Ovary (tissue), 9 donors: ENCODE data around the gene NFE2L1. TPM values are rescaled to one million over a fixed set of nuclear protein-coding genes. Genes with fewer than 3 reads are reported as not detected.
"Not testable (repeated sequence)": the region's sequence is repeated elsewhere in the genome, so short reads cannot be mapped to it uniquely, and the experiment has no call there.

Source experiments
- DNase-seq, 5 donors: peaks; one replicate each; pipeline ENCODE4 v3.0.0-alpha.2; 2019 to 2020
- H3K27ac ChIP-seq, 2 donors: fragments of 200-600 bp; one replicate each; pipeline versions ENCODE4 v1.5.1 to v1.8.0; 2019 to 2022
- H3K27me3 ChIP-seq: fragments of 200-600 bp; one replicate; pipeline ENCODE4 v1.8.0; 2022
- H3K36me3 ChIP-seq: fragments of 200-600 bp; sonication (generic); one replicate; pipeline ENCODE4 v1.5.1; 2019
- H3K4me1 ChIP-seq: one replicate; pipeline ENCODE4 v1.8.1; 2013; ENCODE audit warnings: mild to moderate bottlenecking, moderate library complexity; ENCODE audit not compliant: insufficient read depth
- H3K4me3 ChIP-seq: fragments of 200-600 bp; sonication (generic); one replicate; pipeline ENCODE4 v1.5.1; 2017
- H3K9me3 ChIP-seq, 2 donors: fragments of 200-600 bp in 1 of 2; sonication (generic) in 1 of 2; one replicate each; pipeline versions ENCODE4 v1.5.1 to v1.8.1; 2013 to 2019; ENCODE audit warnings: mild to moderate bottlenecking in 1 of 2, moderate library complexity in 1 of 2
- EP300 ChIP-seq: sonication (generic); formaldehyde crosslinking; IDR thresholded peaks from one replicate; pipeline ENCODE4 v1.6.1; 2017; ENCODE audit warnings: antibody characterized with exemption
- POLR2A ChIP-seq: fragments of 450-650 bp; IDR thresholded peaks from one replicate; pipeline ENCODE4 v1.6.1; 2017; ENCODE audit warnings: antibody characterized with exemption, mild to moderate bottlenecking, moderate library complexity
- WGBS, 3 donors: extraction: QIAGEN DNeasy Blood & Tissue Kit in 1 of 3; methylation state at CpG; one replicate each; pipeline versions ENCODE4 v1.1.5 to v1.1.7; 2013 to 2017; 5-methylcytosine and 5-hydroxymethylcytosine counted together
- intact Hi-C, 4 donors: fragments of 100-400 bp; cut with DNase I; formaldehyde crosslinking; loops; one replicate each; pipeline versions ENCODE4 v1.11.0 to v1.15.1; 2022 to 2023
- polyA plus RNA-seq, 2 donors: library from polyadenylated mRNA; stranded (reverse); fragments of 200-250 nt in 1 of 2; fragments of 350-450 nt in 1 of 2; fragmentation: Illumina TruSeq in 1 of 2; extraction: RNeasy Lipid Tissue Mini Kit (QIAGEN cat#74804) in 1 of 2; gene quantifications; one replicate each; pipeline ENCODE4 v1.2.3, GENCODE V29; 2013 to 2014
- total RNA-seq, 7 donors: library from RNA; depleted of rRNA in 2 of 7; stranded (reverse); fragments of >200 nt in 2 of 7; fragmentation: NEBNext Ultra II Directional in 3 of 7; extraction: Animal tissue kit (Norgen Biotek cat#: 25700) in 3 of 7; gene quantifications; one replicate each; pipeline versions ENCODE4 v1.1.0 to v1.2.4, GENCODE V29; 2016 to 2023
- TF ChIP-seq, protein P1 (sequence below), 3 donors: fragments of 450-650 bp in 2 of 3; fragments of 200-600 bp in 1 of 3; IDR thresholded peaks; one replicate each; pipeline versions ENCODE4 v1.5.1 to v1.8.0; 2016 to 2022; ENCODE audit warnings: antibody characterized with exemption in 3 of 3, mild to moderate bottlenecking in 1 of 3
- donor health status: DM: no; HTN: no; CAD: no; lungs with moderate emphysema.
- donor health status: DM: no; HTN: no; CAD: no.
- donor health status: Bipolar disorder and iron deficiency.
- donor health status: DM: yes; HTN: yes; CAD: no.
- donor health status: DM: no; HTN: no; CAD: no.
- donor health status: DM: yes; HTN: yes; CAD: no.

Gene NFE2L1
- total and polyA plus RNA-seq, 9 donors = 80.0 to 577 (median 165) TPM

DNA sequence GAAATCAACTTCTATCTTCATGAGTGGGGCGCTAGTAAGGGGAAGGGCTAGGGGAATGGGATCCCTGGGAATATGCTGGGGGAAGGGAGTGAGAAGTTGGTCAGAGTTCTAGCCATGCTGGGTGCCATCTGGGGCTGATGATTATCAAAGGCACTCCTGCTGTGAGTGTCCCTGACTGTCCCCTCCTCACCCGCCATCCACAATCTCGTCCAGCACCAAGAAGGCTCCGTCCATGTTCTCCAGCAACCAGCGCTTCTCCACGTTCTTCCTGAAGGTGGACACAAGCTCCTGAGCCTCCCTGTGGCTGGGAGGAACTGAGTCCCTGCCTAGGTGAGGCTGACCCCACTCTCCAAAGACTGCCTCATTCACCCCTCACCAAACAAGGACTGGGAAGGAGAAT lies 16.2 kb upstream of the NFE2L1 start:
- Histone ChIP-seq H3K36me3 (no peaks in the 10 kb centered on the region), H3K9me3 (no peaks in the 10 kb centered on the region), H3K4me3 (no peak overlapping the region), H3K4me1 (no peaks in the 10 kb centered on the region), H3K27me3 (no peaks in the 10 kb centered on the region), H3K27ac (no peak overlapping the region)
- intact Hi-C loops = no loop called here
- DNase-seq = peak in 1 of 5 donors; percentile 13
- 86 to 91% (median 89%) methylated on average over 6 of the region's 6 CpGs for WGBS, 3 donors
- no peak for TF ChIP-seq EP300
- TF ChIP-seq, protein P1, sequence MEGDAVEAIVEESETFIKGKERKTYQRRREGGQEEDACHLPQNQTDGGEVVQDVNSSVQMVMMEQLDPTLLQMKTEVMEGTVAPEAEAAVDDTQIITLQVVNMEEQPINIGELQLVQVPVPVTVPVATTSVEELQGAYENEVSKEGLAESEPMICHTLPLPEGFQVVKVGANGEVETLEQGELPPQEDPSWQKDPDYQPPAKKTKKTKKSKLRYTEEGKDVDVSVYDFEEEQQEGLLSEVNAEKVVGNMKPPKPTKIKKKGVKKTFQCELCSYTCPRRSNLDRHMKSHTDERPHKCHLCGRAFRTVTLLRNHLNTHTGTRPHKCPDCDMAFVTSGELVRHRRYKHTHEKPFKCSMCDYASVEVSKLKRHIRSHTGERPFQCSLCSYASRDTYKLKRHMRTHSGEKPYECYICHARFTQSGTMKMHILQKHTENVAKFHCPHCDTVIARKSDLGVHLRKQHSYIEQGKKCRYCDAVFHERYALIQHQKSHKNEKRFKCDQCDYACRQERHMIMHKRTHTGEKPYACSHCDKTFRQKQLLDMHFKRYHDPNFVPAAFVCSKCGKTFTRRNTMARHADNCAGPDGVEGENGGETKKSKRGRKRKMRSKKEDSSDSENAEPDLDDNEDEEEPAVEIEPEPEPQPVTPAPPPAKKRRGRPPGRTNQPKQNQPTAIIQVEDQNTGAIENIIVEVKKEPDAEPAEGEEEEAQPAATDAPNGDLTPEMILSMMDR (IDR thresholded peaks at IDR 0.05) = no peak

DNA sequence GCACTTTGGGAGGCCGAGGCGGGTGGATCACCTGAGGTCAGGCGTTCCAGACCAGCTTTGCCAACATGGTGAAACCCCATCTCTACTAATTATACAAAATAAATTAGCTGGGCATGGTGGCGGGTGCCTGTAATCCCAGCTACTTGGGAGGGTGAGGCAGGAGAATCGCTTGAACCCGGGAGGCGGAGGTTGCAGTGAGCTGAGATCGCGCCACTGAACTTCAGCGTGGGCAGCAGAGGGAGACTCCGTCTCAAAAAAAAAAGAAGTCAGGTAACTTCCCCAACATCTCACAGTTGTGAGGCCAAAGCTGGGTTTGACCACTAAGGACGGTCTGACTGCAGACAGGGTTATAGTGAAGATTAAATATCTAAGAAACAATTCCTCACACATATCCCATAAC lies 13.4 kb upstream of the NFE2L1 start:
- H3K36me3 ChIP-seq, DNase-seq, H3K27me3 ChIP-seq, H3K9me3 ChIP-seq, H3K27ac ChIP-seq, H3K4me3 ChIP-seq, intact Hi-C loops, H3K4me1 ChIP-seq: not testable (repeated sequence)
- 89 to 94% (median 93%) methylated on average over 12 of the region's 12 CpGs for WGBS, 3 donors

DNA sequence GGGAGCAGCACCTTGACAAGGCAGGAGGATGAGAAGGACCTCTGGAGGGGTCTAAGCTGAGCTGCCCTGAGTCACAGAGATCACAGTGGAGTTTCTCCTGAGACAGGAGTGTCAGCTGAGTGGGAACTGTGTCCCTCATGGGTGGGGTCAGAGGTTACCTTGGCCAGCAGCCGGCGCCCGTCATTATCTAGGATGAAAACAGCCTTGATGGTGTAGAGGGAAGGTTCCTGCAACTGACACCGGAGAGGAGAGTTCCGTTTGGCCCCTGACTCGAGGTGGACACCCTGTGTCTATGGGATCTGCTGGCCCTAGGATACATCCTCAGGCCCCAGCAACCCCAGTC lies 11.5 kb upstream of the NFE2L1 start:
- Histone ChIP-seq H3K4me3 (peak overlapping the region; percentile 49), H3K27me3 (no peaks in the 10 kb centered on the region)

DNA sequence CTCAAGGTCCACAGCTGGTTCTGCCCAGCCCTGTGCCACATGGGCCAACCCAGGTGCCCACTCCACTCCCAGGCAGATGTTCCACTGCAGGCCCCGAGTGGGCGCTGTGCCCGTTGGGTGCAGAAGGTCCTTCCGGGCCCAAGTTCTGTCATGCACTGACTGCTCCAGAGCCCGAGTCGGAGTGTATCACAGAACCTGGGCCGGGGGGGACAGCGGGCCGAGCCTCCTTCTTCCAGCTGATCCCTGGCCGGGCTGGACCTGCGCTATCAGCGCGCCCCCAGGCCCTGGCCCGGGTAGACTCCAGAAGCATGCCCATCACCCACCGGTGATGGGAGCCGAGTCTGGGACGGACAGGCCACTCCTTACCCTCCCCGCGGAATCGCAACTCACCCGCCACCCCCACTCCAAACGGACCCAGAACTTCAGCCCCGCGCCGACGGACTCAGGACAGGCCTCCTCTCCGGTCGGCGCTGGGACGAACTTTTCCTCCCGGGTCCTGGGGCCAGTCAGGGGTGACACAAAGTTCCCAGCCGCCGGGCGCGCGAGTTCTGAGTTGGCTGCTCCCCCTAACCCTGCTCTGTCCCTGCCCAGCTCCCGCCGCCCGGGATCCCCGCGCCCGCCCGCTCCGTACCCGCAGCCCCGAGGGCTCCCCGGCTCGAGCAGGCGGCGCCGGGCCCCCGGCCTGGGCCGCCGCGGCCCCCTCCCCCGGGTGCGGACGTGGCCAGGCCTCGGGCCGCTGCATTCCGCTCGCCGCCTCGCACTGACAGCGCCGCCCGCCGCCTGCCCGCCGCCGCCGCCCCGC lies 10.9 kb upstream of the NFE2L1 start, which contains the start of gene COPZ2:
TSS of gene COPZ2 (minus strand) at position 762 of the 802 bp plus-strand sequence. CDS start at position 742, 20 bp downstream.
- intact Hi-C loops = no loop called here
- Histone ChIP-seq H3K36me3 (no peaks in the 10 kb centered on the region), H3K27me3 (no peaks in the 10 kb centered on the region), H3K4me3 (peak within 1 kb of the TSS; percentile 49), H3K4me1 (no peaks in the 10 kb centered on the region), H3K27ac (no peak within 1 kb of the TSS), H3K9me3 (no peaks in the 10 kb centered on the region)
- WGBS, 3 donors = 1% methylated on average over 45 to 69 of the region's 73 CpGs
- TF ChIP-seq EP300 (no peak), POLR2A (no peak)
- TF ChIP-seq, protein P1 (IDR thresholded peaks at IDR 0.05) = no peak
- DNase-seq = peak in 4 of 5 donors; percentile 50 to 72 (median 62)

More for the DNA sequence above, 11.5 kb upstream of the NFE2L1 start:
- 17 to 36% (median 36%) methylated on average over 6 of the region's 6 CpGs for WGBS, 3 donors
- Histone ChIP-seq H3K27ac (no peak overlapping the region), H3K9me3 (no peaks in the 10 kb centered on the region), H3K36me3 (no peaks in the 10 kb centered on the region), H3K4me1 (no peaks in the 10 kb centered on the region)
- no peak for DNase-seq
- intact Hi-C loops = no loop called here
- TF ChIP-seq EP300 (no peak), POLR2A (no peak)
- TF ChIP-seq, protein P1 (IDR thresholded peaks at IDR 0.05) = no peak

DNA sequence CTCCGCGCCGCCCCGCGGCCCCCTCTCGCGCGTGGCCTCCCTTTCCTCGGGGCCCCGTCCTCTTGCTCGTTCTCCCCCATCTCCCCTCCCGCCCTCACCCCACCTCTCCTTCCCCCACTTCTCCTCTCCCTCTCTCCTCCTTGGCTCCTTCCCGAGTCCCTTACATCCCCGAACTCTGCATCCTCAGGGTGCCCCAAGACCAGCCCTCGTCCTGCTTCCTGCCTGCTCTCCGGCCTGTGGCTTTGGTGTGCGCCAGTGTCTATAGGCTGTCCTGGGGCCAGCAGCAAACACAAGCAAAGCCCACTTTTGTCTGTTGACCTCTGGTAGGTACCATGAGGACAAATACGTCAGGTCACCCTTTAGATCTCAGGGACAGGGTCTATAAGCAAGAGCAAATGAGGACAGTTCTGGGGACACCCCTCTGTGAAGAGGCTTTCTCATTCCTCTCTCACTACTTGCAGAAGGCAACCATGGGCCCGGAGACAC lies 10.3 kb upstream of the NFE2L1 start:
- no peak for DNase-seq
- Histone ChIP-seq H3K27me3 (no peaks in the 10 kb centered on the region), H3K4me3 (peak overlapping the region; percentile 49), H3K9me3 (no peaks in the 10 kb centered on the region), H3K36me3 (no peaks in the 10 kb centered on the region), H3K27ac (no peak overlapping the region), H3K4me1 (no peaks in the 10 kb centered on the region)
- 10 to 25% (median 23%) methylated on average over 7 to 19 of the region's 19 CpGs for WGBS, 3 donors
- intact Hi-C loops = no loop called here
- TF ChIP-seq EP300 (no peak), POLR2A (no peak)
- TF ChIP-seq, protein P1 (IDR thresholded peaks at IDR 0.05) = no peak
